Osteocyte (in vitro differentiated cells): Measurements from ENCODE around the gene NPL. TPM values are rescaled to one million over a fixed set of nuclear protein-coding genes. Genes with fewer than 3 reads are reported as not detected.

ENCODE experiments used
- DNase-seq: peaks from one replicate; pipeline ENCODE4 v3.0.0; 2021; ENCODE audit warnings: mixed read lengths; ENCODE audit not compliant: unreplicated experiment; ENCODE audit errors: extremely low spot score
- H3K27ac Mint-ChIP-seq: one replicate; pipeline ENCODE4 v1.8.0; 2021; ENCODE audit warnings: mild to moderate bottlenecking, mixed read lengths; ENCODE audit not compliant: unreplicated experiment
- H3K27me3 Mint-ChIP-seq: one replicate; pipeline ENCODE4 v1.8.0; 2021; ENCODE audit warnings: mixed read lengths; ENCODE audit not compliant: unreplicated experiment
- H3K36me3 Mint-ChIP-seq: one replicate; pipeline ENCODE4 v1.8.0; 2021; ENCODE audit warnings: mixed read lengths; ENCODE audit not compliant: unreplicated experiment
- H3K4me1 Mint-ChIP-seq: one replicate; pipeline ENCODE4 v1.8.0; 2021; ENCODE audit warnings: mixed read lengths; ENCODE audit not compliant: unreplicated experiment
- H3K4me3 Mint-ChIP-seq: one replicate; pipeline ENCODE4 v1.8.0; 2021; ENCODE audit warnings: mild to moderate bottlenecking, moderate library complexity, mixed read lengths; ENCODE audit not compliant: unreplicated experiment
- H3K9me3 Mint-ChIP-seq: one replicate; pipeline ENCODE4 v1.8.0; 2021; ENCODE audit warnings: mixed read lengths; ENCODE audit not compliant: unreplicated experiment
- CTCF ChIP-seq: fragments of 200-600 bp; sonication (generic); IDR thresholded peaks from 2 replicates; pipeline ENCODE4 v1.5.0; 2021; ENCODE audit warnings: antibody characterized with exemption, mild to moderate bottlenecking, moderate library complexity
- total RNA-seq: library from RNA; stranded (reverse); gene quantifications from 2 replicates; pipeline ENCODE4 v1.2.1, GENCODE V29; 2021

Gene NPL
- total RNA-seq, 1 donor from 2014 or later: 4.2 TPM

- H3K36me3 Mint-ChIP-seq: peaks cover 2% of the 10 kb centered on the region
- H3K4me1 Mint-ChIP-seq: no peaks in the 10 kb centered on the region
- DNase-seq: no peak
- H3K4me3 Mint-ChIP-seq: no peak overlapping the region
- H3K27ac Mint-ChIP-seq: no peak overlapping the region
- no peaks in the 10 kb centered on the region for H3K27me3 Mint-ChIP-seq
- no peak for TF ChIP-seq CTCF
- H3K9me3 Mint-ChIP-seq: no peaks in the 10 kb centered on the region
These were observed 18.3 kb downstream of the NPL start for GRCh38 chr1:182807907-182808306.

- TF ChIP-seq CTCF: no peak
- DNase-seq: no peak
- Mint-ChIP-seq H3K4me3 (no peak overlapping the region), H3K9me3 (no peaks in the 10 kb centered on the region), H3K36me3 (no peaks in the 10 kb centered on the region), H3K27ac (no peak overlapping the region), H3K27me3 (no peaks in the 10 kb centered on the region), H3K4me1 (no peaks in the 10 kb centered on the region)
These were observed 19.9 kb downstream of the NPL start for GRCh38 chr1:182809414-182809957.

GRCh38 chr1:182811975-182812722, 22.6 kb downstream of the NPL start:
- Mint-ChIP-seq H3K4me3 (no peak overlapping the region), H3K27me3 (no peaks in the 10 kb centered on the region), H3K4me1 (no peaks in the 10 kb centered on the region), H3K9me3 (no peaks in the 10 kb centered on the region), H3K36me3 (peaks cover 4% of the 10 kb centered on the region), H3K27ac (no peak overlapping the region)
- no peak for DNase-seq
- peak; percentile 7 for TF ChIP-seq CTCF

- no peaks in the 10 kb centered on the region for H3K27me3 Mint-ChIP-seq
- no peak overlapping the region for H3K27ac Mint-ChIP-seq
- no peaks in the 10 kb centered on the region for H3K4me1 Mint-ChIP-seq
- no peaks in the 10 kb centered on the region for H3K9me3 Mint-ChIP-seq
- H3K36me3 Mint-ChIP-seq: peaks cover 19% of the 10 kb centered on the region
- no peak for DNase-seq
- TF ChIP-seq CTCF: no peak
- H3K4me3 Mint-ChIP-seq: no peak overlapping the region
These were observed 27.3 kb downstream of the NPL start for GRCh38 chr1:182816863-182817262.

- no peak for DNase-seq
- H3K4me1 Mint-ChIP-seq: no peaks in the 10 kb centered on the region
- H3K4me3 Mint-ChIP-seq: no peak overlapping the region
- H3K9me3 Mint-ChIP-seq: no peaks in the 10 kb centered on the region
- H3K27me3 Mint-ChIP-seq: no peaks in the 10 kb centered on the region
- H3K27ac Mint-ChIP-seq: no peak overlapping the region
- H3K36me3 Mint-ChIP-seq: peaks cover 22% of the 10 kb centered on the region
- TF ChIP-seq CTCF: no peak
These were observed 28.2 kb downstream of the NPL start for GRCh38 chr1:182817802-182818201.
